NCI-H2171 (cell line): ENCODE results near the gene RECQL.

Experiments used
- DNase-seq: peaks from one replicate; lab custom pipeline; 2025; lab: John Stamatoyannopoulos, UW

RECQL gene

GRCh38 chr12:21501258-21502163 is at the start of gene RECQL, which contains the start of gene GOLT1B:
TSS of gene RECQL (minus strand) at chr12:21501635. CDS start at chr12:21499570, 2,065 bp downstream.
TSS of gene GOLT1B (plus strand) at chr12:21501789. CDS start at chr12:21501924, 135 bp downstream.
- DNase-seq: peak; percentile 100

GRCh38 chr12:21547437-21547836 is 46.0 kb upstream of the RECQL start:
- DNase-seq: no peak

- DNase-seq: no peak
Measured at GRCh38 chr12:21546716-21547115, 45.3 kb upstream of the RECQL start.

GRCh38 chr12:21545557-21545956 is 44.1 kb upstream of the RECQL start:
- DNase-seq: no peak

DNA sequence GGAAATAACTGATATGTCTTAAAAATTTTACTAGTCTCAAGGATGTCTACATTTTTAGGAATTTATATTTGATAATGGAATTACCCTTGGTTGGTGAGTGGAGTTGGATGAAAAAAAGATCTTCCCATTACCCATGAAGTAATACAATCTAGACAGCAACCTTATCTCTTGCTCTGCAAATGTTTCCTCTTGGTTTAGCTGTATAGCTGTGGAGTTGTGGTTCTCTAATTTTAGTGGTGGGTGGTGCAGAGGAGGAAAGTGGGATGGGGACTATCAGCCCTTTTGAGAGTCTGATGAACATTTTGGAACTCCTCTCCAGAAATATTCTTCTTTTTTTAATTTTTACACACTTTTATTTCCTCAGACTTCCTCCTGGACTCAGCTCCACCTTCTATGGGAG is 41.7 kb upstream of the RECQL start:
- DNase-seq: no peak

DNA sequence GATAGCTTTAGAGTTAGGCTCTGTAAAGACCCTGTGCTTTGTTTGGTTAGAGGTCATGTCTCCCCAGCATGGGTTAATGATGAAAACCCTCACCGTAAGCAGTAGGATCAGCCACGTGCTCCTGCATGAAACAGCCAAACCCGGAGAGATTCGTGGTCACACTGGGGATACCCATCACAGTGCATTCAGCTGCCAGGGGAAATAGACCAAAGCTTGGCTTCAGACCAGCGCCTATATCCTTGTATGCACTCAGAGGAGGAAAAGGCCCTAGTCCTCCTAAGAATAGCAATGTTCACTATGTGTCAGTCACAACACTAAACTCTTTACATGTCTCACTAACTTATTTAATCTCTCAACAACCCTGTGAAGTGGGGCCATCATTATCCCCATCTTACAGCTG is 41.0 kb upstream of the RECQL start:
- DNase-seq: no peak

- DNase-seq: no peak
Measured at GRCh38 chr12:21541773-21542172, 40.3 kb upstream of the RECQL start.

- DNase-seq: no peak
Measured at GRCh38 chr12:21539797-21540196, 38.4 kb upstream of the RECQL start.

- DNase-seq: no peak
Measured at GRCh38 chr12:21538061-21538653, 36.7 kb upstream of the RECQL start.

DNA sequence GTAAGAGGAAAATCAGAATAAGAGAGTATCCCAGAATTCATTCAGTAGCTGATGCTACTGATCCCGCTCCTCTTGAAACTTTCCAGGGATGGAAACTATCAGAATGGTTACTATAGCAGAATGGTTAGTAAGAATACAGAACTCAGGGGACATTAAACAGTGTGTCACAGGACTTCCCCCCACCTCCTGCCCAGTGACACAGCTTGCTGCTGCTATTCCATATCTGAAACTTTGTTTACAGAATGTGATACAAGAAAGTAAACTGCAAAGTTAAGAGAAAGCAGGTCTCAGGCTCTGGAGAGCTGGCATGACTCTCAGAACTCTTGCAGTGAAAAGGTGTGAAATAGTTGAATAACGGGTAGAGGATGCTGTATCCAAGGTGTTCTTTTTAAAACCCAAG is 28.0 kb upstream of the RECQL start:
- DNase-seq: no peak

DNA sequence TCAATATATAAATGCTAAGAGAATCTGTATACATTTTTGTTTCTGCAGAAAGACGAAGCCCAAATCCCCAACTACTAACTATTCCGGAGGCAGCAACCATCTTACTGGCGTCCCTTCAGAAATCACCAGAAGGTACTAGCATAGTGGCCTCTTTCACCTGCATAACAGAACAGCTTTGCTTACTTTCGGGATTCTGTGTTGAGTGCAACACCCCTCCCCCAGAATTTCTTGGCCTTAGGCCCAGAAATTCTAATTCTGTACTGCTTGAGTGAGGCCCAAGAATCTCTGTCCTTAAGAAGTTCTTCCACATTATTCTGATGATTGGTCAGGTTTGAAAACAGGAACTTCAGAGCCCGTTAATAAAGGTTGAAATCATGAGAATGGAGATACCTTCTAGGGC is 27.5 kb upstream of the RECQL start:
- peak; percentile 23 for DNase-seq

- peak; percentile 98 for DNase-seq
Measured at GRCh38 chr12:21527451-21528180, 26.2 kb upstream of the RECQL start.

DNA sequence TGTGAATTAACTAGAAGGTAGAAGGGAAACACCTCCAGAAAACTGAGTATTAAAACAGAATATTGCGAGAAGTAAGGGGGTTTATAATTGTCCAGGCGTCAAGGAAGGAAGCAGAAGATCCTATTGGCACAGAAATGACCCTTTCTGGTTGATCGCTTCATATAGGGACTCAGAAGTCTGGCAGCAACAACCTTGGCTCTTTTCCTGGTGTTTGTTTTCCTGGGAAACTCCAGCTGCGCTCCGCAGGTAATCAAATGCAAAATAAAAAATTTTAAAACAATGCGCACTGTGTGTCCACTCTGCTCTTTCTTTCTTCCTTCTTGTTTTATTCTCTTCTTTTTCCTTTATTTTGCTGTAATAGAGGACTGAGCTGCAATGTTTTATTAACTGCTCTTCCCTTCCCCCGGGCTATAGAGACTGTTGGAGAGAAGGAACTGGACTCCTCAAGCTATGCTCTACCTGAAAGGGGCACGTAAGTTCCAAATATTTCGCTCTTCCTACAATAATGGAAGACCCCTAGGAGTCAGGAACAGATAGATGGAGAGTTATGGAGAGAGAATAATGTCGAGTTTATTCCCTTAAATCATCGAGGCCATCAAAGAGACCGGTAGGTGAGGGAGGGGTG is 25.4 kb upstream of the RECQL start:
- DNase-seq: peak; percentile 45

DNA sequence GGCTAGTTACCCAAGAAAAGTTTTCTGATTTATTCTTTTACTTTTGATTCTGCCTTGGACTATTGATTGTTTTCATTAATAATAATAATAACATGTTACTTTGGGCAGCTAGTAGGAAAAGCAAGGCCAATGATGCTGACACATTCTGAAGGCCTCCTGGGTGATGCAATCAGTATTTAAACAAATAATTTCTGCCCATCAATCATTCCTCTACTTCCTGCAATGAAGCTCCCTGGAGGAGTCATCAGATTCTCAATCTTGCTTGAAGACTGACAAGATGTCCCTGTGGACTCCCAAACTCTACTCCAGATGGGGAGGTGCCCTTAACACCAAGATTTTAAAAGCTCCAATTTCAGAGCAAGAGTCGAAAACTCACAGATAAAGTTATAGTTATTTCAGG is 24.6 kb upstream of the RECQL start, which contains the start of gene SPX:
SPX (plus strand) TSS at position 244 of the 400 bp plus-strand sequence. CDS start 177 bp downstream, outside the sequence.
- DNase-seq: peak; percentile 74

DNA sequence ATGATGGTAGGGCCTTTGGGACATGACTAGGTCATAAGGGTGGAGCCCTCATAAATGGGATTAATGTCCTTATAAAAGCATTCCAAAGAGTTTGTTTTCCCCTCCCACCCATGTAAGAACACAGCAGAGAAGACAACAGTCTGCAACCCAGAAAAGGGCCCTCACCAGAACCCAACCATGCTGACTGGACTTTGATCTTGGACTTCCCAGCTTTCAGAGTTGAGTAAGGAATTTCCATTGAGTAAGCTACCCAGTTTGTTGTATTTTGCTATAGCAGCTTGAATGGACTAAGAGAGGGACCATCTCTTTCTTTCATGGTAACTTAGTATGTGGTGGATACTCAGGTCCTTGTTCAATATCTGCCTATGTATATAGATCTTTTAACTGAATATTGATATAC is 21.7 kb upstream of the RECQL start:
- no peak for DNase-seq

- no peak for DNase-seq
Measured at GRCh38 chr12:21521541-21521940, 20.1 kb upstream of the RECQL start.

DNA sequence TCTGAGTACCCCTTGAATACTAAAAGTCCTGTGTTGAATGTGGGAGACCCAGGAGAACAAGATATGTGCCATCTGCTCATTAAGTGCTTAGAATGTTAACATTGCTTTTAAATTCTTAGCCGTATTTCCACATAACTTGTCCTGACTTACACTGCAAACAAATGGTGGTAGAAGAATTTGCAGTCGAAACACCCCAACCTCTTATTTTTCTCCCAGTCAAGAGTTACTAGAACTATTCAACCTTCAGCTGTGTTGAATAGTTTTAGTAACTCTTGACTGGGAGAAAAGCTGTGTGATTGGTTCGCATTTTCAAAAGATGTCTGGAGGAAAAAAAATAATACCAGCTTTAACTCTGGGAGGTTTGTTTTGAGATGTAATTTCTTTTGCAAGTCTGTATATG is 17.0 kb upstream of the RECQL start:
- no peak for DNase-seq

- no peak for DNase-seq
Measured at GRCh38 chr12:21516281-21516680, 14.8 kb upstream of the RECQL start.

DNA sequence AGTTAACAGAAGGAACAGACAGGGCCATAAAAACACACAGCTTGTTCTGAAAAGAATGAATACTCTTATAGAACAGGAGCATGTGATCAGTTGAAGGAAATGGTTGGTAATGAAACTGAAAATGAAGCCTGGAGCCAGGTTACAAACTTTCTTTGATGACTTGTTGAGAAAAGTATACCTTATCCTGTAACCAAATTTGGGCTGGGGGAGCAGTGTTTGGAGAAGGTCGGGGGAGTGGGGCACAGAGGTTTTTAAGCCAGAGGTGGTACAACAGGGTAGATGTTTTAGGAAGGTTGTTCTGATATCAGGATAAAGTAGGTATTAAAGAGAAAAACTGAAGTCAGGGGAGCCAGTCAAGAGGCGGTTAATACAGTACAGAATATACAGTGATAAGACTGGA is 8.3 kb upstream of the RECQL start:
- DNase-seq: no peak

DNA sequence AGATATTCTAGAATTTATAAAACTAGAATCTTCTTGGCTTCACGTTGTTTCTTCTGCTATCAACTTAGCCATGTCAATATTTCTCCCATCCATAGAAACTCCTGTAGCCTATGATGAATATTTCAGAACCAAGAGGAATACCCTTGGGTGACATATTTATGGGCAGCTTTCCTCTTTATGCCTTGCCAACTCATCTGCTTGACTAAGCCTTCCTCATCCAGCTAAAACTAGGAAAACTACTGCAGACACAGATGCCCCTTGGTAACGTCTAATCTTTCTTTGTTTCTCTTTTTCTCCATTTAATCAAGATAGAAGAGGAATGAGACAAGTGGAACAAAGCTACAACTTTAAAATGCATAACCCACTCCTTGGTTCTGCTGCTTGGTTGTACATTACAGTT is 6.4 kb upstream of the RECQL start:
- no peak for DNase-seq

DNA sequence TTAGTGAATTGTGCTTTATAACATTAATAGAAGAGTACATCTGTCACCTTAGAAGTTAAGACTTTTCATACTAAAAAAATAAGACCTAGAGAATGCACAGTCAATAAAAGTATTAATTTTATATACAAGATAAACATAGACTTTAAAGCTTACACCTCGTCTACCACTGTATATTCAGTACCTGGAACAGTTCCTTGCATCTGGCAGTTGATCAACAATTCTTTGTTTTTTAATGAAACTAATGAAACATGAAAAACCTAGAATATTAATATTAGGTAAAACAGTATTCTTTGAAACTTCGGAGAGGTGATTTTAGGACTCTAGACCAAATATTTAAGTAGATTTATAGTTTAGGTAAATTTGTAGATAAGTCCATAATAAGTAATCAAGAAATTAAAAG is 4.5 kb upstream of the RECQL start:
- DNase-seq: no peak

- no peak for DNase-seq
Measured at GRCh38 chr12:21502872-21503271, 1.4 kb upstream of the RECQL start.
